GM21576 (cell line): ENCODE results near the gene MYLK4.

Experiments used
- ATAC-seq: cut with Tn5 transposase; IDR thresholded peaks from one replicate; pipeline ENCODE4 v1.9.1; 2021; ENCODE audit warnings: mild to moderate bottlenecking, moderate library complexity; ENCODE audit not compliant: unreplicated experiment

The MYLK4 gene

GRCh38 chr6:2737885-2738284 lies 12.8 kb downstream of the MYLK4 start:
- no peak for ATAC-seq

GRCh38 chr6:2734488-2735166 lies 16.1 kb downstream of the MYLK4 start:
- ATAC-seq: no peak

GRCh38 chr6:2733736-2734480 lies 16.8 kb downstream of the MYLK4 start:
- no peak for ATAC-seq

GRCh38 chr6:2733324-2733723 lies 17.4 kb downstream of the MYLK4 start:
- ATAC-seq: peak; percentile 96

GRCh38 chr6:2732503-2733089 lies 18.1 kb downstream of the MYLK4 start:
- ATAC-seq: no peak

- ATAC-seq: no peak
Measured at GRCh38 chr6:2731281-2731909, 19.3 kb downstream of the MYLK4 start.

GRCh38 chr6:2730353-2731107 lies 20.2 kb downstream of the MYLK4 start:
- ATAC-seq: no peak

DNA sequence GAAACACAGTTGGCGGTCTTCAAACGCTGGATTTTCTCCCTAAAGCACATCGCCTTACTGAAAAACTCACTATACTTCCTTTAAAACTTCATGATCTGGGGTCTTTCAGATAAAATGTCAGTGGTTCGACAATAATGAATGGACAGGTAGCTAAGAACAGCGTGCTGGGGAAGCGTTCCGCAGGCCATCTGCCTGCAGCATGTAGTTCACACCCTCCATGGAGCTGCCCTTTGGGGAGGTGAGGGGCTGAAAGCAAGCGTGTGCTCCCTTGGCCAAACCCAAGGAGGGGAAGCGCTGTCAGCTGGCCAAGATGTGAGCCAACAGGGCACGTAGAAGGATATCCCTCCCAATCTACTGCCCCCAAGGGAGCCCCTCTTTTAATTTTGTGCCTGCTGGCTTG lies 20.8 kb downstream of the MYLK4 start:
- ATAC-seq: no peak

GRCh38 chr6:2725999-2726567 lies 24.6 kb downstream of the MYLK4 start:
- ATAC-seq: no peak

GRCh38 chr6:2725364-2725988 lies 25.2 kb downstream of the MYLK4 start:
- no peak for ATAC-seq

DNA sequence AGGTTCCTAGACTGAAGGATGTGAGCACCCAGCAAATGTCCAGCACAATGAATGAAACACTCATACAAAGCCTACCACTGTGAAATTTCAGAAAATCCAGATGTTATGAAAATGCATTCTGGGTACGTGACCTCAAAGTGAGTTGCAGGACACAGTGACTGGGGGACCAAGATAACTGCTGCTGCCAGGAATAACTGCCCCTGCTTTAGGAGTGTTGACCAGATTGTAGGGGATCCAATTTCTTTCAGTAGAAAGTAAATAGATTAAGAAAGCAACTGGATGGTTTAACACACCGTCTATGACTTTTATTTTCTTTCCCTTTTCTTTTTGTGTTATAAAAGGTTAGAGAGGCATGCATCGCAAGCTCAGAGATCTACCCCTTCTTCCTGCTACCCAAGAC lies 29.5 kb downstream of the MYLK4 start:
- no peak for ATAC-seq

DNA sequence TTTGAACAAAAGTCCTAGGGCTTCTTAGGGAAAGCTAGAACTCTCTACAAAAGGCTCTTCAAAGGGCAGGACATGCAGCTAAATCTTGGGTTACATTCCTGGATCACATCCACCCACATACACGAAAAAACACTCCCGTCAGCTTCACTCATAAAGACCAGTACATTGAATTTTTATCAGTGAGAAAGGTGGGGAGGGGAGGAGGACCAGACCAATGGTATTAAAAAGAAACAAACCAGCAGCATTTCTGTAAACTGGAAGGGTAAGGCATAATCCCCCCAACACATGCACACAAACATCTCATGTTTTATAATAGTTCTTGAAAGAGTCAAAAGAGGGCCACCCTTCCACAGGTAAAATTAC lies 31.6 kb downstream of the MYLK4 start:
- no peak for ATAC-seq

DNA sequence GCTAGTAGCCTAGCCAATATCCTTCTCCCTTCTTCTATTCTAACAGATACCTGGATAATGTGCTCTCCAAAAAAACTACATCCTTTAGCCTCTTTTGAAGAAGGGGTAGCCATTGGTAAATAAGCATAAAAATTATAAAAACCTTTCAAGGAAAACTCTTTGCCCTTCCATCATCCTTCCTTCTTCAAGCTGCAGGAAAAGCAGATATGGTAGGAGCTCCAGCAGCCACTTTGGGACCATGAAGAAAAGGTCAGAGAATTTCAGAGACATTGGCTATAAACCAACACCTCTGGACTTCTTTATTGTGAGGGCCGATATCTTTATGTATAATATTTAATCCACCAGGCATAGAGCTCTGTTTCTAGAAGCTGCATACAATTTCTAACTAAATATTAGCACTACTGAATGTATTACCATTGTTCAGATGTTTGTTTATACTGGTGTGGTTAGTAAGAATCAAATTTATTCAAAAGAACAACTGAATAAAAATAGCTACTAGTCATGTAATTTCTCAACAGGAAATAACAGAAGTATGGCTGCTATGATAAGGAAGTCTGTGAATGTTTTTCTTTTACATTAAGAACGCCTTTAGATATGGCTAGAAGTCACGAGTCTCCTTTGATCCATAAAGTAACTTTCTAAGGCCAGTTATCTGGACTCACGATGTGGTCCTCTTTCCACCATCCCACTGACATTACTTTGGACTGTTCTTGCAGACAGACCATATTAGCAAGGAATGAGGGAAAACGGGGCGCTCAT lies 32.2 kb downstream of the MYLK4 start:
- ATAC-seq: no peak

DNA sequence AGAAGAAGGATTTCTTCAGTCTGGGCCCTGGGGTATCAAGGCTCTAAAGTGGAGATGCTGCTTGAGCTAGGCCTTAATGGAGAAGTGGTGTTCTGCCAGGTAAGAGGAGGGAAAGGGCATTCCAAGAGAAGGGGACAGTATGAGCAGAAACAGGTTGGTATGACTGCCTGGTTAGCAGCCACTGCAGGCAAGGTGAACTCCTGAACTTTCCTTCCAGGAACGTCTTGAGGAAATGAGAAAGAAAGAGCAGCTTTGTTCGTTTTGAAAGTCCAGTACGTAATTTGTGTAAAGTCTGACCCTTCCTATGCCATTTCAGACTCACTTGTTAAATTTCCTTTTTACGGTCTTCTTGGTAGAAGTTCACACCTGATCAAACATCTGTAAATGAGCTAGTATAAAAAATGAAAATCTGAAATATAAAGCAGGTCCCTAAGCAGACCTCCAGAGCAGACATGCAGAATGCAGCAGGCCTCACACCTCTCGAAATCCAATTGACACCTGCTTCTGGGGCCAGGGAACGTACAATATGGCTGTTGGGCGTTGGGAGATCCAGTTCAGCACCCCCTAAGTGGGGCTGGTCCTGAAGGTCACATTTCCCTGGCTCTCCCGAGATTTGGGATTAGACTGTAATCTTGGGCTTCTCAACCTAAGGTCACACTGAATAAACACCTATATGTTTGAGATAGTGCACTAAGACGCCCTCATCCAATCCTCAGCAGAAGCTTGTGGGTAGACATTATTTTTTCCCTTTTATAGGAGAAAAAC lies 33.6 kb downstream of the MYLK4 start:
- no peak for ATAC-seq

- ATAC-seq: no peak
Measured at GRCh38 chr6:2715737-2716136, 35.0 kb downstream of the MYLK4 start.

- no peak for ATAC-seq
Measured at GRCh38 chr6:2714111-2714895, 36.4 kb downstream of the MYLK4 start.

DNA sequence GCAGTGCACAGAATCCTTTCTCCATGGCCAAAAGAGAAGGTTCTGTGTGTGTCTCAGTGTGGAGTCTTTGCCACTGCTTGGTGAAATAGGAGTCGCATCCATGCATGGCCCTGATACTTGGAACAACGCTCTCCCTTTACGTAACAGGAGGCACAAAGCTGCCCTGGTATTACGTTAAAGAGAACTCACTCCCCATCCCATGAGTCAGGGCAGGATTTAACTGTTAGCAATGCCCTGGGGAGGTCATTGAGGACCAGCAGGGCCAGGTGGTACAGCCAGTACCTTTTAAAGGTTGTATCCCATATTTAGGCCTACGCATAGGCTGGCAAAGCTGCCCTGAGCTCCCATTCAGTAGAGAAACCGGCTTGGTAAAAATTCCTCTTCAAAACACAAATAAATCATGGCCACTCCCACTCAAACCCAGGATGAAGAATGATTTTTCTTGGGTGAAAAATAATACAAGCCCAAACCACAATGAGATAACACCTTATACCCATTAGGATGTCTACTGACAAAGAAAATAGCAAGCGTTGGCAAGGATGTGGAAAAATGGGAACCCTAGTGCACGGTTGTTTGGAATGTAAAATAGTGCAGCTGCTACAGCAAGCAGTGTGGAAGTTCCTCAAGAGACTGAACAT lies 37.1 kb downstream of the MYLK4 start:
- ATAC-seq: no peak

DNA sequence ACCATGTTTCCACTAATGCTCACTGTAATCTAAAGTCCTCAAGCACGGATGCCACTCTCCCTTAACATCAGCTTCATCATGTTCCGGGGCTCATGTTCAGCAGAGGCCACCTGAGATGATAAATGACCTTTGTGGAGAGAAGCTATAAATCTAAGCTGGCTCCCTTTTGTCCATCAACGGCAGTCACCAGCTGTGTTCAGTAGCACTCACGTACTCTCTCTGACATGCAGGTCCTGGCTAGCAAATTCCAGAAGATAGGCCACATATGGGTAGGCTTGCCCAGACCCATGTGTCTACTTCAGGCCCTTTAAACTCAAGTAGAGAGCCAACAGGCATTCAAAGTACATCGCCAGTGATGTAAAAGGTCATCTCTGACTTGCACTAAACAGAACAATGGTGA lies 38.6 kb downstream of the MYLK4 start:
- ATAC-seq: no peak
